HG02678 (cell line): ENCODE results near the gene PDZRN3.

Experiments
- ATAC-seq: cut with Tn5 transposase; IDR thresholded peaks from one replicate; pipeline ENCODE4 v1.9.1; 2021; ENCODE audit warnings: mild to moderate bottlenecking, moderate library complexity; ENCODE audit not compliant: unreplicated experiment

The PDZRN3 gene

DNA sequence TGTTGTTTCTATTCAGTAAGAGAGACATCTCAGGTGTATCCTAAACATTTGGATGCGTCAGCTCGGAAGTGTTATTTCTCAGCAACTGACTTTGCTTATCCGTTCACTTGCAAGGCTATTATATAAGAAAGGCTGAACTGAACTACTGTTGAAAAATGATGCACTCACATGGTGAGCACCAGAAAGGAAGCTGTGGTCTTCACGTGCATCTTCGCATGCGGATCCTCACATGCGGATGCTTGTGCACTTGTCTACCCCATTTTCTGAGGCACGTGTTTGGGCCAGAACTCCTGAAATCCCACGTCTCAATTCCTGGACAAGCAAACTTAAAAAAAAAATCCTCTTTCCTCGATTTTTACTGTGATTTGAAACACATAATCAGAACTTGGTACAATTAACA, 63.2 kb downstream of the PDZRN3 start:
- ATAC-seq: no peak

DNA sequence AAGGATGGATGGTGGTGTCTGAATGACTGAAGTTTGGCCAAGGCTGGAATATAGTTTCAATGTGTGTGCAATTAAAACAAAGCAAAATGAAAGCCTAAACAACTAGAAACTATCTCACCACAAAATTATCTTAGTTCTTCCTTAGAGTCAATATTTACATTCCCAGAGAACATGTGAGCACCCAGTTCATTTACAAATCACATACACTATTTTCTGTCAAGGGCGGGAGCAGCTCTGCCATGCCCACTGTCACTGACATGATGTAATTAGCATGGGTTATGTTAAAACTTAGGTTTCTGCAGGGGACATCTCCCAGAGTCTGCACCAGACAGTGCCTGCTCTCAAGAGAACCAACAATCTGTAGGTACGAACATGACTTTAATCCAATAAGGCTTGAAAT, 65.0 kb downstream of the PDZRN3 start:
- no peak for ATAC-seq

DNA sequence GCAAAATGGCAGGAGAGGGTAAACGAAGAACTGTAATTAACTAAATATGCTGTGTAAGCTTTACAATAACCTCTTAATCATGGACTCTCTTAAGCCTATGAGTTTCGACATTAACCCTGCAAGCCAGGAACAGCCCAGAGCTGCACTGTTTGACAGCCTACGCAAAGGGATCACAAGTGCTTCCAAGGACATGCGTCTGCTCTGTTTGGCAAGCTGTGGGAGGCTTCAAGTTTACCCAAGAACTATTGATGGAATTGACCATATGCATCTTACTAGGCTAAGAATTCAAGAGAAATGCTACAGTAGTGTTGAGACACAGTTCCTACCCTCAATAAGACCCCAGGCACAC, 66.0 kb downstream of the PDZRN3 start:
- ATAC-seq: no peak

DNA sequence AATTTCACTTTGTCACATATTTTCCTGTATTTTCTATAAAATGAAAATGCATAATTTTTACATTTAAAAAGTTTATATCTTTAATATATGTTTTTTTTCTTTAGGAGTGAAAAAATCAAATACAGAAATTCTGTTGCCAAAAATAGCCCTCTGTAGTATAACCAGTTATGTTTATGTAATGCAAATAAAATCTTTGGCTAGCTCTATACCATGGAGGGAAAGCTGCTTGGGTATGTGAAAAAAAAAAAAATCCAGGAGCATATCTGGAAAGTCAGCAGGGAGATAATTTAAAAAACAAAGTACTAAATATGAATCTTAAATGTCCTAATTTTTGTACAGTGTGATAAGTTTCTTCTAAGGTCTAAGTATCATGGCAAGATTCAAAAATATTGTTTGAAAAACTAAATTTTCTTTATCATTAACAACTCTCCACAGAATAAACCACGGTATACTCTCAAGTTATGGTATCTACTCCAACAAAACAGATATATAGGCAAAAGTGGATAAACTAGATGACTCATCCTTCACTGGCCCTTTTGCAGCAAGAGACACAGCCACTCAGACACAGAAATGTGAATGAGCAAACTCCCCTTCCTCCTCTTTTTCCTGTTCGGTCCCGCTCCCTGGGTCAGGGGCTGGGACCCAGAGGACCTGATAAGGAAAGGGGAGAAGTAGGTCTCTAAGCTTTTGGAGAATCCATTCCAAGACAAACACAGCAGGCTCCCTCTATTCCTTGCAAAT, 66.6 kb downstream of the PDZRN3 start:
- ATAC-seq: no peak

DNA sequence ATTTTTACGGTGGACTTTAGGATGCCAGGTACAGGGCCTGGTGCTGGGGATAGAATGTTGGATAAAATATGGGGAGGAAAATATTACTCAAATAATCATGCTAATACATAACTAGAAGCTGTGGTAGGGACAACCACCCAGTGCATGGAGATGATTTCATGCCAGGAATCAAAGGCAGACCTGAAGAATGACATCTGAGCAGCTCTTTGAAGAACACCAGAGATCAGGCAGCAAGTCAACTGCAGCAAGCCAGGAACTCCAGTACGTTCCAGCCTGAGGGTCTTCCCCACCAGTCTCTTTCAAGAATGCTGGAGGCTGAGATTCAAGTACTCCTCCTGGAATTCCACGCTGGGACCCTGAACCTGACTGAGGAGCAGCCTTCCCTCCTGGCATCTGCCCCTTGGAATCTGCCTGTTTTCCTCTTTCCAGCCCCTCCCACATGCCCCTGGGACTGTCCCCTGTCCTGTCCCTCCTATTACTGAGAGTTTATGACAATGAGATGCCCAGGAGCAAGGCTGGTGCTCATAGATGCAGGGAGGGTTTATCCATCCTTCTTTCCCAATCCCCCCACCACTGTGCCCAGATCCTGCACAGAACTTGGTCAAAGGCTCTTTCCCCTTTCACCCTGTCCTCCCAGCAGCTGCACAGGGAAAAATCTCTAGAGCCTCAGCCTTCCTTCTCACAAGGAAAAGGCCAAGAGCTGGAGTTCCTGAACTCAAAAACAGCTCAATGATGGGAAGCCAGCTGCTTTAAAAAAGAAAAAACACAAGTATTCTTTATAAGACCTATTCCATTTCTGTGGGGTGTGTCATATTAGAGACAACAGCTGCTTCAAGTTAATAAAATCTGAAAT, 68.0 kb downstream of the PDZRN3 start:
- ATAC-seq: no peak

DNA sequence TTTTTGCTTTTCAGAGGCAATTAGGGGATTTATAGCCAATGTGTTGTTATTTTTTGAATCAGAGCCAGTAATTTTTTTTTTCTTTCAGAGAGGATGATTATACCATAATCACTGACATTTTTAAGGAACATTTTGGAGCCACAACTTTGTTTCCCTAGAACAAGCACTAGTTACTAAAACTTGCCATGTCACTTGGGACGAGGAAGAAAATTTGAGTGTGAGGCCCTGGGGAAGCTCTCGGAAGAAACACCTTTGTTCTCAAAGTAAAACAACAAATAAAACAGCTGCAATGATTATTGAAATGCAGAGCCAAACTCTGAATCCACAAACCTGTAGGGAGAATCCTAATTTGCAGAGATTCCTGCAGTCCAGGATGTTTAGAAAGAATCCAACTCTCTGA, 69.7 kb downstream of the PDZRN3 start:
- ATAC-seq: no peak

DNA sequence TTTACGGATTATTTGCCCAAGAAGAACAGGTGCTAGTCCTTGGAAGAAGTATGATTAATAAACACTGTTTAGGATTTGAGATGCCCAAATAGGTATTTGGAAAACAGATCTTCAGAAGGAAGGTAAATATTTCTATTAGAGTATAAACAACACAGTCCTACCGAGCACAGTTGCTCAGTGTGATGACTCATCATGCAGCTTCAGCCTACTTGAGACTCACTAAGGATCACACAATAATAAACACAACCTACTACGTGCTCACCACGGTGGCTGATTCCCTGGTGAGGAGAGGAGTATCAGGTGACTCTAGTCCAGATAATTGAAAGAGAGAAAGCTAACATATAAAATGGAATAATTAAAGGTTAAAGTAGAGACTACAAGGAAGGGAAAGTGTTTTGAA, 72.0 kb downstream of the PDZRN3 start:
- no peak for ATAC-seq

DNA sequence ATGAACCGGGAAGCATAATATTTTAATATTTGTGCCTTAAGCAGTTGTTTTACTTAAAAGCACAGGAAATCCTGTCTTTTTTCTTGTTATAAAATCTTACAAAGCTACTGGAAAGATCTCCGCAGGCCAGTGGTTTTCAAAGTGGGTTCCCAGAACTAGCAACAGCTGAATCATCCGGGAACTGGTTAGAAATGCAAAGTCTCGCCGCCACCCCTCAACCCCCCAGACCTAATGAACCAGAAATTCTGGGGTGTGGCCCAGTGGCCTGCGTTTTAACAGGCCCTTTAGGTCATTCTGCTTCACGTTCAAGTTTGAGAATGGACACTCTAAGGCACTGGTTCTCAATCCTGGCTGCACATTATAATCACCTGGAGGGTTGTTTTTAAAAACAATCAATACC, 74.7 kb downstream of the PDZRN3 start:
- ATAC-seq: no peak

DNA sequence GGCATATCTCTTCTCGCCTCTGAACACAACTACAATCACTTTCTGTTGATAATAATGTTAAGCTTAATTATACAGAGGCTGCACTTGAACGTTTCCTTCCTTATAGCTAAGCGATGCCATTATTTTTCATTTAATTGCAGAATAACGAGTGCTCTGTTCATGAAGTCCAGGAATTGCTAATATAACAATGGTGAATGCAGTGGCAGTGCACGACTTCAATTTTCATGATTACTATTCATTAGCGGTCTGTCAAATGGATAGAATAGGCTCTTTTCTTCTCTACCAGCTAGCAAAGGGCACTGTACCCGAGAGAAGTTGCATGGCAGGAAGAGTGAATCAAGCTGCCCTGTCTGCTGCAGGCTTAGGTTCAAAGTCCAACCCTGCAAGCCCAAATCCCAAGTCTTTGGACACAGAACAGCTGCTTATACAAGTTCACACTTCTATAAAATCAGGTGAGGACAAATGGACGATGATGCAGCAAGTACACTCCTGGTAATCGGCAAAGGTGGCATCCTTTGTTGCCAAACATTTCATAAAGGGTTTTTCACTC, 75.6 kb downstream of the PDZRN3 start:
- ATAC-seq: no peak

DNA sequence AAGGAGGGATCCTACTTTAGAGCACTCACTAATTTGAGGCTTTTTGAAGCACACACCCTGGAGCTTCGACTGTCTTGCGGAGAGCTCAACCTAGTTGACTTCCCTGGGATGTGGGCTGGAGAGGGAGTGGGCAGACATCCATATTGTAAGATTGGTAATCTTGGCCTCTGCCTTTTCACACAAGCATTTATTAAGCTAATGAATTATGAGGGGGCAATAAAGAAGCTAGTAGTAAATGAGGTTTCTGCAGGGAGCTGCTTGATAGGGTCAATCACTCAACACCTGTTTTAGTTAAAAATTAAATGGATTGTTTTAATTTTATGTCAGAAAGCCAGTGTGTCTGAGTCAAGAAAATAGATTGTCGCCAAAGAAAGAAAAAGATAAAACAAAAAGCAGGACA, 76.3 kb downstream of the PDZRN3 start:
- no peak for ATAC-seq

DNA sequence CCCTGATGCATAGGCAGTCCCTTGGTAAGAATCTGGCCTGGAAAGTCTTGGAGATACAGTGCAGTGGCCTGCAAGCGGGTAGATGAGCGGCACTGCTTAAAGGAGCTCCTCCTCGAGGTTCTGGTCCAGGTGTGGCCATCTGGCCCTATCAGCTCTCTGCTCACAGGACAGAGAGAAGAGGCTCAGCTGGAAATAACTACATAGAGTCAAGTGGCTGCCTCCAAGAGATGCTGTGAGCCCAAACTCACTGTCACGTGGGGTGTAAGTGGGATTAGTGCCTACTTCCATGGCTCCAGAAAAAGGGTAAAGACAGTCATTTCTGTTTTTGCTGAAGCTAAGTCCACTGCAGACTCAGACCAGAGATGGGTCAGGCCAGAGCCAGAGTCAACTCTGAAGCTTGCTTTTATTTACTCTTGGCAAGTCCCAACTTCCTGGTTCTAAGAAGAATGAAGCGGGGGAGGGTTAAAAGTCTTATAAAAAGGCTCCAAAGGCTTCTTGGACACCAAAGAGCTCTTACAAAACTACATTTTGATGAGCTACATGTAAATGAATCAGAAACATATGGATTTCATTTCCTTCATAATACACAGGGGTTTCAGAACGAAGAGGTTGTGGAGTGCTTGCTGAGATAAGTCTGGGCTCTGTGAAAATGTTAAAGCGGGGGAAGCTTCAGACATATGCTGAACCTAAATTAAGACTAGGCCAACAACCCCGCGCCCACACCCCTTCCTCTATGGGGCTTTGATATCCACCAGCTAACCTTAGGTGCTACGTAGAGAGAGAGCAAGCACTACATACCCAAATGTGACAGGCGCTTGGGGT, 77.1 kb downstream of the PDZRN3 start:
- ATAC-seq: no peak

DNA sequence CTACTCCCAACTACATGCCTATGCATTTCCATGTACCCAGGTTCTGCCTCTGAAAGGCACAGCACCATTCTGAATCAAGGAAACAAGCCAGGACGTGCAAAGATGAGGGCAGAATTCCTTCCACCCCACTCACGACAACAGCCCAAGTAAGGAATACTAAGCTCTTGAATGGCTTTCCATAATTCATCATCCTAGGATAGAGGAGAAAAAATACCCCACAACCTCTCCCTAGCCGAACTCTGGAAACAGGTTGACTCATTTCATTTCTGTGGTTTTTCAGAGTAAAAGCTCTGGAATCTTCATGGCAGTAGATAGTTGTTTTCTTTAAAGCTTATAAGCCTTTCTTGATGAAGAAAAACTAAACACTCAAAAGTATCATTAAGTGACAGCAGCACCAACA, 77.8 kb downstream of the PDZRN3 start:
- ATAC-seq: no peak

DNA sequence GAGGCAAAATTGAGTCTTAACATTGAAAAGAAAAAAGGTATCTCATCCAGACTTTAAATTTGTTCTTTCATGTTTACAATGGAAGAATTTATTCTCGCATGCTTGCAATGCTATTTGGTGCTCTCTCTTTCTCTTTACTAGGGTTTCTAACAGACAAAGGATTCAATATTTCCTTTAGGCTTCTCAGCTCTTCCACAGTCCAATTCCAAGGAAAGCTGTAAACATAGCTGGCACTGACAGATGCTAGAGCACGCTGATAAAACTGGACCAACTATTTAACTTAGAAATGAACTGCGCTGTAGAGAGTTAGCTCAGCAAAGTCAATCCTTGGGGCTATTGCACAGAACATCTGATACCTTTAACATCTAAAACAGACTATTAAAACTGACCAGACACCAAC, 81.3 kb downstream of the PDZRN3 start:
- ATAC-seq: no peak

DNA sequence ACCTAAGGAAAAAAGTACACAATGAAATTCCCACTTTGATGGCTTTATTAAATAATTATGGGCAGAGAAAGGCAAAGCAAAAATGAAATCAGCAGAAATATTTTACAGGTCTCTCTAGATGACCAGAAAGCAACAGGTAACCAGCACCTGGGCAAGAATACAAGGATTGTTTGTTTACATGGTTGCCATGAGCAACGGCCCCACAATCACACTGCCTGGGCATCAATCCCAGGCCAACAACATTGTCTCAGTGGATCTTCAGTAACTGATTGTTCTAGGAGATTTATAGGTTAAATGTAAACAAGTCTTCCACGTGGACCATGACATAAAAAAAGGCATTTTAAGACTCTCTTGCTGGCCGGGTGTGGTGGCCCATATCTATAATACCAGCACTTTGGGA, 82.6 kb downstream of the PDZRN3 start:
- no peak for ATAC-seq

DNA sequence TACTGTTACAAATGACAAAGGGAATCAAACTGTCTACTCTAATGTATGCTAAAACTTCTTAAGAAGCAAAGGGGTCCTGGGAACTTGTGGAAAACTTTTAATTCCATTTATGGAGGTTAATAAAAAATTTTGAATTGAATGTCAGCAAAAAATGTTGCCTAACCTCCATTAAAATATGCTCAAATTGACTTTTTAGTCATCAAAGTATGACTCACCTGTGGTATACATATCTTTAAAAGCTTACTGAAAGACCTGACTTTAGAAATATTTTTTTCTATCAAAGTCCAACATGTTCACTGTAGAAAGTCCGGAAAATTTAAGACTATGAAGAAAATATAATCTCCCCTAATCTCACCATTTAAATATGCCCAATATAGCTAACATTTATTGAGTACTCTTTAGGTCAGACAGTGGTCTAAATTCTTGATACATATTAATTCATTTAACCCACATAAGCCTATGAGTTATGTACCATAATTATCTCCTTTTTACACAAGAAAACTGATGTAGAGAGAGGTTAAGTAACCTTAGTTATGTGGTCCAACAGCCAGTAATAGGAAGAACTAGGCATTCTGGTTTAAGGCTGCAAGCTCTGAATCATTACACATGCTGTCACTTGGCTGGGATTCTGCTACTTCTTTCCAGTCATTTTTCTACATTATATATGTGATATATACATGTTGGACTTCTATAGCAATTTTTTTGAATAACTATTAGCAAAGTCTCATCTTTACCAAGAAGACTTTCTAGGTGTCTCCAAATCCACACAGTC, 83.6 kb downstream of the PDZRN3 start:
- no peak for ATAC-seq

DNA sequence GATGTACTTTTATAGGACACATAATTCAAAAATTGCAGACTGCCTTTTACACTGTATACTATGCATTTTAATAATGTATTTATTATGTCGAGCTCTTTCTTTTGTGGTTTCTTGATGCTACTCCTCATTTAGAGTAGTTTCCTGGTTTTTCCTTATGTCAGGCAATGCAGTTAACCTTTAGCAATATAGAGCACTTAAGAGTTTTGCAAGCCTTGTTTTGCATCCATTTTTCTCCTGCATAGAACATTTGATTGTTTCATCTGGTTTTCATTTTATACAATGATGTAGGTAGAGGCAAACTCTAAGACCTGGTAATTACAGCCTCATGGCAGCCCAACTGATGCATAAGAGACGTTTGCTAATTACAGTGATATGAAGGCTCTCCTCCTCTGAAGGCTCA, 86.3 kb downstream of the PDZRN3 start:
- no peak for ATAC-seq

DNA sequence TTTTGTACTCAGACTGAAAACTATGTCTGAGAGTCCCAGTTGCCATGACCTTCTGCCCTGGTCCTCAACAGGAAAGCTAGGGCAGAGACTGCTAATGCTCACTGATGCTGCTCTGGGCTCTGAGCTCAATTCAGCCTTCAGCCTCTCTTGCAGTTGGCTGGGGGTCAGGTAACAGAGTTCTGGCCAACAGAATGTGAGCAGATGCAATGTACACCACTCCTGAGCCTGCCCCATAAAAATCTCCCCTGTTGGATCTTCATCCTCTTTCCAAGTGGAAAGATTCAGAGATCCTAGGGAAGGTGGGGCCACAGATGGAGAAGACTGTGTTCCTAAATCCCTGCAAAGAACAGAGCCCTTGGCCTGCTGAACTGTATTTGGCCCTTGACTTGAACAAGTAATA, 87.8 kb downstream of the PDZRN3 start:
- no peak for ATAC-seq

DNA sequence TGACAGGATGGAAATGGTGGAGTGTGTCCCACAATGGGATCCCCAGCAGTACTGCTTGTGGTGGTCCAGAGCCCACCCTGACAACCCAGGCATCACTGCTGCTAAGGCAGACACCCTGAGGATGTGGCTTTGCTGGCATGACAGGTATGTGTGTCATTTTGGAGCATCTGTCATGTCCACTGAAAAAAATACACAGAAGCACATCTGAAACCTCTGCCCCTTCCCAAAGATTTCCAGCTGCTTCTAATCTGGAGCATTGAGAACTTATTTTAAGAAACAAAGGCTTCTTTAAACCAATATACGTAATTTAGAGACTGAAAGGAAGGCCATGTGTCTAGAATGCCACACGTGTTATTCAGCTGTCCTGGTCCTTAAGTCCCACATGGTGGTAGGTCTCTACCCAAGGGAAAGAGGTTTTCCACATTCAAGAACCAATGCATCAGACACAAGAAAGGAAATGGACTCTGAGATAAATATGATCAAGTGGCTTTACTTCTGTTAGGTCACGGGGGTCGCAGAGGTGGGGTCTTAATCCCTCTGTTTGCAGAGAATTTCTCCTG, 88.3 kb downstream of the PDZRN3 start:
- no peak for ATAC-seq

DNA sequence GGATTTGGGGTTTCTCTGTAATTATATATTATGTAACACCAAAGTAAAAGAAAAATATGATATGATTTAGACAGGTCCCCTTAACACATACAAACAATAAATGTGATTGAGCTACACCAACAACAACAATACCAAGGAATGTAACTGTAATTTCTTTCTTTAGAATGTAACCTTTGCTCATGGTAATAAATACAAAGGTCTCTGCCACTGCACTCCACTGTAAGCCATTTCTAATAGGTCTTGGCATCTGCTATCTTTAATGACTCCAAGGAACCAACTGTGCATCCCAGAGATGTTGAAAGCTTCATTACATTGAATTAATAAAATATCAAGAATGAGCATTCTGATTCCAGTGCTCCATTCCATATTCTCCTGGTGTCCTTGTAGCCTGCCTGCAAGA, 88.8 kb downstream of the PDZRN3 start:
- no peak for ATAC-seq

DNA sequence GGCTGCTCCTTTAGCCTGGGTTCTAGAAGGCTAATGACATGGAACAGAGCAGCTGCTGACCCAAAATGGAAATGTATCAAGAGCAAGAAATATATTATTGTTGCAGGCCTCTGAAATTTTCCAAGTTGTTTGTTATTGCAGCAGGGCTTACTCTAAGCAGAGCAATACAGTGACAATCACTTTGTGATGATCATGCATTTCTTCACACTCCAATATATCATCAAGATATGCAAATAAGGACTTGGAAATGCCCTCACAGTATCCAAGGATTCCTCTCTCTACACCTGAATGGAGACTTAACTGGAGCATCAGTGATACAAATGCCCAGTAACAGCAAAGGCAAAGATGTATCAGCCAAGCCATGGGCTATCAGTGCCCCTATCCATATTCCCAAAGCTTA, 89.6 kb downstream of the PDZRN3 start:
- no peak for ATAC-seq
